Activated CD4-positive, alpha-beta T cell treated with anti-CD3 and anti-CD28 coated beads, Interleukin-2, amount 50 U/mL, for 4 hours (primary cell): ENCODE measurements around the gene IL17C.
"Not testable (repeated sequence)": the region's sequence is repeated elsewhere in the genome, so short reads cannot be mapped to it uniquely, and the experiment has no call there.

Source experiments
- DNase-seq, 2 experiments: peaks; one replicate each; pipeline ENCODE4 v3.0.0-alpha.2; 2020

Gene IL17C

GRCh38 chr16:88662843-88663606 is 24.7 kb downstream of the IL17C start, which contains the start of gene MVD:
Gene MVD, minus strand, starts transcription at chr16:88663091. Its CDS starts 11 bp downstream, at chr16:88663080.
- peak; percentile 92 to 94 for DNase-seq

- no peak for DNase-seq
Observed at GRCh38 chr16:88665148-88665547, 26.8 kb downstream of the IL17C start.

- DNase-seq = no peak
Observed at GRCh38 chr16:88665570-88665969, 27.2 kb downstream of the IL17C start.

DNA sequence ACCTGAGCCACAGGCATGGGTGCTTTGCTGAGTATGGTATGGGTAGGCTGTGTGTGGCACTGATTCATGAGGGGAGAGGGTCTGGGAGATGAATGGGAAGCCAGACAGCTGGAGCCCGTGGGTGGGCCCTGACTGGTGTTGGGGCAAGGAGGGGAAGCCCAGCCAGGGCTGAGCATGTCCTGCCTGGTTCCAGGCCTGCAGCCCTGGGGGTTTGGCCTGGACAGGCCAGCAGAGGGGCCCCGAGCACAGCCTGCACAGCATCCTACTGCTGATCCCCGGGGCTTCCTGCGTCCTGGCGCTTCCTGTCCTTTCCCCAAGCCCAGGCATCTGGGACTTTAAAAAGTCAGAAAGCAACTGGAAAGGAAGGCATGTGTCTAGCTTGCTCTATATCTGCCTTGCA is 29.1 kb downstream of the IL17C start:
- DNase-seq = no peak

GRCh38 chr16:88669493-88669892 is 31.1 kb downstream of the IL17C start:
- DNase-seq = not testable (repeated sequence)

GRCh38 chr16:88669980-88670379 is 31.6 kb downstream of the IL17C start:
- DNase-seq = no peak

GRCh38 chr16:88671806-88672205 is 33.4 kb downstream of the IL17C start:
- no peak for DNase-seq

DNA sequence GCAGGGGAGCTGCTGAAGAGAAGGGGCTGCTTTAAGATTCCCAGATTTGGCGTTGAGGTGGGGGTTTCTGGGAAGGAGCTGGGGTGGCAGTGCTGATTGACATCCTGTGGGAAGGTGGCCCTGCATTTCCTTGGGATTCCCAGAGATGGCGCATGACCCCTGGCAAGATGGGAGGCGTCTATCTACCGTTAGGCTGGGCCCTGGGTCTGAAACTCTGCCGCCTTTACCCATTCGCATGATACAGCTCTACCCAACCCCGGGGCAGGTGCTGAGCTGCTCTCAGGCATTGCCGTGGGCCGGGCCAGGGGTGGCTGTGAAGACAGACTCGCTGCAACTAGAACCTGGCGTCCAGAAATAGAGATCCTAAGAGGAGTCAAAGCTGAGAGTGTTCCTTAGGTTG is 34.4 kb downstream of the IL17C start:
- DNase-seq = no peak

- no peak for DNase-seq
Observed at GRCh38 chr16:88673716-88674379, 35.5 kb downstream of the IL17C start.

GRCh38 chr16:88676502-88677242 is 38.3 kb downstream of the IL17C start:
- no peak for DNase-seq

DNA sequence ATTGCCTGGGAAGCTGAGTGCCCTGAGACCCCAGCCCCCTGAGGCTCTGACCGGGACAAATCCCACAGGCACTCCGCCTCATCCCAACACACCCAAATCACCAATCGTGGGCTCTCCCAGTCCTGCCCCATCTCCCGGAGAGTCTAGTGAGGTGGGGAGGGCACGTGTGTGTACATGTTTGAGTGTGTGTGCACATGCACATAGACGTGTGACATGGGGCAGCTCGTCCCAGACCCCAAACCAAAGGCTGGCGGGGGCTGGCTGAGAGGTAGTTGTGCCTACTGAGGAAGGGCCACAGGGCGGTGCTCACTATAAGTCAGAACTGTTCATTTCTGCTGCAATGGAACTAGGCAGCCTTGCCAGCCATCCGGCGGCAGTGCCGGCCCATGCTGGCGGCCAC is 39.3 kb downstream of the IL17C start:
- no peak for DNase-seq

DNA sequence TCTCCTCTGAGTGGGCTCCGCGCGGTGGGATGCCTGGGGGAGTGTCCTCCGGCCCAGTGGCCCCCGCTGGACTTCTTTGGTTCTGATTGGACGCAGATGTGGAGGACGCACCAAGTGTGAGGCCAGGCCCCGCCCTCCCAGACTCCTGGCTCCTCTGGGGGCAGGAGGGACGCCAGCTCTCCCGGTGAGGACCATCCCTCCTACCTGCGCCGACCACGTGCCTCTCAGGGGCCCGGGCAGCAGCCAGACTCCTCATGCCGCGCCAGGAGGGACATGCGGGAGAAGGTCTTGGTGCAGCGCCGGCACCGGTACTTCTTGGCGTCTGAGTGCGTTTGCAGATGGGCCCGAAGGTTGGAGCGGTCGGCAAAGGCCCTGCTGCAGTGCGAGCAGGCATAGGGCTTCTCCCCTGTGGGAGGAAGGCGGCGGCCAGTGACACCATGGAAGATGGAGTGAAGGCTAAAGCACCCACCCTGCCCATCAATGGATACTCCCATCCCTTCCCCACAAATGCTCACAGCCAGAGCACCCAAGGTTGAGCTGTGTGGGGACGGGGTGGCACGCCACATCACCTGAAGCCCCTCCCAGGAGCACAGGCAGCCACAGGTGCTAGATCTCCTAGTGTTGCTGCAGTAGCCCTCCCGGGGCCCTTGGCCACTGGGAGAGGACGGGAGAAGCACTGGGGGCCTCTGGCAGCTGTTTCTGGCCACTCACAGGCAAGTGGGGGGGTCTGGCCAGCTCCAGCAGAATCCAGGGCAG is 40.0 kb downstream of the IL17C start:
- no peak for DNase-seq

DNA sequence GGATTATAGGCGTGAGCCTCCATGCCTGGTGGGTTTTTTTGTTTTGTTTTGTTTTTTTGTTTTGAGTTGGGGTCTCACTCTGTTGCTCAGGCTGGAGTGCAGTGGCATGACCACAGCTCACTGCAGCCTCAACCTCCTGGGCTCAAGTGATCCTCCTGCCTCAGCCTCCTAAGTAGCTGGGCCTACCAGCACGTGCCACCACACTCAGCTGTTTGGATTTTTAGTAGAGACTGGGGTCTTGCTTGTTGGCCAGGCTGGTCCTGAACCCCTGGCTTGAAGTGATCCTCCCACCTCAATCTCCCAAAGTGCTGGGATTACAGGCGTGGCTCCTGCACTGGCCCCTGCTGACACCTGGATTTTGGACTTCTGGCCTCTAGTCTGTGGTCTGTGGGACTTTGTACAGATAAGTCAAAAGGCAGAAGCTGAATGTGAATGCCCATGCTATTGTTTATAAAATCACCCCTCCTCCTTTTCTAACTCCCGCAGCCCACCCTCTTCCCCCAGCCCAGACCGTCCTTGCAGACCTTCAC is 42.2 kb downstream of the IL17C start:
- no peak for DNase-seq

DNA sequence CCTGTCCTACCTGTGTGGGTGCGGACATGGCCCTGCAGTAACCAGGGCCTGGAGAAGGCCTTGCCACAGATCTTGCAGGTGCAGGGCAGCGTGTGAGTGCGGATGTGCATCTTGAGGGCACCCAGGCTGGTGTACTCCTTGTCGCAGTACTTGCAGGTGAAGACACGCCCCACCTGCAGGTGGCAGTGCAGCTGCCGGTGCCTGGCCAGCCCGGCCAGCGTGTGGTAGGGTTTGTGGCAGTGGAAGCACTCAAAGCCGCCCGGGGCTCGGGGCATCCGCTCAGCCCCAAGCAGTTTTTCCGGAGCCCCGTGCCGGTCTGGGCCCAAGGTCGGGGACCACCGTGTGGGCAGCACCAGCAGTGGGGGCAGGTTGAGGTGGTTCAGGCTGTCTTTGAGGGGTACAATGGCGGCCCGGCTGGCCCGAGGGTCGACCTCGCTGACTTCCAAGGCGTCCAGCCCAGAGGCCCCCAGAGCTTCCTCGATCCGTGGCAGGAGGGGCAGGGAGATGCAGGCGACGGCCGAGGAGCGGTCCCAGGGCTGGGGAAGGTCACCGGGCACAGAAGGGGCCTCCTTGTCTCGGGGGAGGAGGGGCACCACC is 42.8 kb downstream of the IL17C start:
- DNase-seq = peak in 1 of 2 experiments; percentile 37

DNA sequence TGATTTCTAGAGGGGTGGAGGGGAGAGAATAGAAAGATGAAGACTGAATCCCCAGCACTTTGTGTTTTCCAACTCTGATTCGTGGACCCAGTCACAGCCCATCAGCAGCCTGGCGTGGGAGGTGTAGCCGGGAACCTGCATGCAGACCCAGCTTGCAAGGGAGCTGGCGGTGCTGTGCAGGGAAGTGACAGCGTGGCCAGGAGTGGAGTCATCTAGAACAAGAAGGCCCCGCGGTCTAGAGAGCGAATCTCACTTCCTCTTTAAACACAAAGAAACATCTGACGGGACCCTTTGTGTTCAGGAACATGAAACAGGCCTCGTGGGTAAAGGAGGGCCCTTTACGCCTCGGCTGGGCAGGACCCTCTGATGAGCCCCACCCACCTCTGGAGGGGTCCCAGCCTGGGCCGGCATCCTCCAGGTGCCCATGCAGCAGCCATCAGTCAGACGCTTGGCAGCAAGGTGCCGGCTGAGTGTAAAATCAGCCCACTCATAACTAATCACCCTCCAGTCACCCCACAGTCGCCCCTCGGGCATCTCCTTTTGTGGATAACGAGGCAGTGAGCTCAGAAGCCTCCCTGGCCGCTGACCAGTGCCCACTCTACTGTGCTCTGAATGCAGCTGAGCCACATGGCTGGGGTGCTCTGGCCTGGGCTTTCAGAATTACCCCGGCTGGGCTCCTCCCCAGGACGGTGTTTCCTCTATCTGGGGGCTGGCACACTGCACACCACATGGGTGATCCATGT is 43.5 kb downstream of the IL17C start:
- DNase-seq = peak; percentile 40 to 52

DNA sequence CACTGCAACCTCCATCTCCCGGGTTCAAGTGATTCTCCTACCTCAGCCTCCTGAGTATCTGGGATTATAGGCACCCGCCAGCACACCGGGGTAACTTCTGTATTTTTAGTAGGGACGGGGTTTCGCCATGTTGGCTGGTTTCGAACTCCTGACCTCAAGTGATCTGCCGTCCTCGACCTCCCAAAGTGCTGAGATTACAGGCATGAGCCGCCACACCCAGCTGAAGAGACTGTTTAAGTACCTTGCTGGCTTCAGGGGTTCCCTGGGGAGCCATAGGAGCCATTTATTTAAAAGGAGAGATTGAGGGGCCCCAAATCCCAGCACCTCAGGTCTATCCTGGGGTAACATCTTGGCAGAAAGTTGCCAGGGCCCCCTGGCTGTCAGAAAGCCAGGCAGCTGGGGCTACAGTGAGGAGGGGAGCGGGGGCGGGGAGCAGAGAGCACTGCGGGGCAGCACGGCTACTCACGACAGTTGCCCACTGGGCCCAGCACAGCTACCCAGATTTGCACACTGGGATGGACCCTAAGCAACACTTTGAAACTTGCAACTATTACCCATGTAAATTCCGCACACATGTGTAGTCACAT is 46.3 kb downstream of the IL17C start:
- DNase-seq = no peak

DNA sequence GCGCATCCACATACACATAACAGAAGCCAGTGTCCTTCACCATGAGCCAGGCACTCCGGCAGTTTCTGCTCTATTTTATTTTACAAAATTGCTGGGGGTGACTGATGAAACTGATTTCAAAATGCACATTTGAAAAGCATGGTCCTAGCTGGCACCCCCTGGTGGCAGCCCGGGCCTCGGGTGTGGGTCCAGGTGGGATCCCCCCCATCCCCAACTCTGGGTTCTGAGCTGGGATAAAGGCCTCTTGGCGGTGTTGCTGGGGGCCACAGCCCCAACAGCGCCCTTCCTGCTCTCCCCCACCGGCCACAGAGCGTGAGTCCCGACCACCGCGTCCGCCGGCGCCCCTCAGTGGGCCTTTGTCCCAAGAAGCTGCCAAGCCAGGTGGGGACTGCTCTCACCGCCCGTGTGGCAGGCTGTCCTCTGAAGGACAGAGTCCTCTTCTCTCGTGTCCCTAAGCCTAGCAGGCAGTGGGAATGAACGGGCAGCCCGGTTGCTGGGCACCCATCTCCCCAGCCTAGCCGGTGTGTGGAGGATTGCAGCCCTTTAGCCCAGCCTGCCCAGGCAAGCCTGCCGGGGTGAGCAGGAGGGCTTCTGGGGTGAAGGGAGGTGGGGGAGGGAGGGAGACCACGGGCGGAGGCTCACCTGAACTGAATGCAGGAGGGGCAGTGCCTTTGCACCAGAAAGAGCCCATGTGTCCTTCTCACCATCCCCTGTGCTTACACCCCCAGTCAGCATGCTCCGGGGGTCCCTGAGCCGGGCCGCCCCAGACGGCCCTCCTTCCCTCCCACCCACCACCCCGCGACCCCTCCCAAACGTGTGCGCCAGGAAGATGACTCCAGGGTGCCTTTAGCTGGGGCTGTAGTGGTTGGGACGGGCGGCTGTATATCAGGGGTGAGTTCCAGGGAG is 47.0 kb downstream of the IL17C start:
- DNase-seq = peak; percentile 70

GRCh38 chr16:88686062-88686438 is 47.7 kb downstream of the IL17C start:
- peak in 1 of 2 experiments; percentile 40 for DNase-seq

- peak; percentile 78 to 82 for DNase-seq
Observed at GRCh38 chr16:88686439-88687253, 48.3 kb downstream of the IL17C start, which contains the start of gene SNAI3. Gene SNAI3, minus strand, starts transcription at chr16:88686507. Its CDS starts 101 bp downstream, at chr16:88686406.
